D341Med (cell line): ENCODE results near the gene RYR1.
"Not testable (repeated sequence)": the region's sequence is repeated elsewhere in the genome, so short reads cannot be mapped to it uniquely, and the experiment has no call there.

Experiments
- DNase-seq: peaks from one replicate; pipeline ENCODE4 v3.0.0; 2012; ENCODE audit warnings: low spot score

Gene RYR1

GRCh38 chr19:38538793-38539528 is 105.5 kb downstream of the RYR1 start:
- no peak for DNase-seq

GRCh38 chr19:38539751-38540150 is 106.3 kb downstream of the RYR1 start:
- DNase-seq = no peak

GRCh38 chr19:38542040-38542439 is 108.5 kb downstream of the RYR1 start:
- DNase-seq = no peak

- DNase-seq = no peak
Observed at GRCh38 chr19:38543286-38543806, 109.9 kb downstream of the RYR1 start.

GRCh38 chr19:38543807-38544568 is 110.5 kb downstream of the RYR1 start:
- DNase-seq = no peak

- DNase-seq = peak; percentile 60
Observed at GRCh38 chr19:38544569-38545315, 111.3 kb downstream of the RYR1 start.

GRCh38 chr19:38545596-38545995 is 112.1 kb downstream of the RYR1 start:
- DNase-seq = no peak

GRCh38 chr19:38547421-38547820 is 113.9 kb downstream of the RYR1 start:
- no peak for DNase-seq

- DNase-seq = no peak
Observed at GRCh38 chr19:38549061-38549460, 115.6 kb downstream of the RYR1 start.

- DNase-seq = no peak
Observed at GRCh38 chr19:38549942-38550341, 116.5 kb downstream of the RYR1 start.

GRCh38 chr19:38550376-38550775 is 116.9 kb downstream of the RYR1 start:
- DNase-seq = no peak

GRCh38 chr19:38551450-38551813 is 117.9 kb downstream of the RYR1 start:
- no peak for DNase-seq

- not testable (repeated sequence) for DNase-seq
Observed at GRCh38 chr19:38553239-38553638, 119.7 kb downstream of the RYR1 start.

GRCh38 chr19:38554676-38555141 is 121.2 kb downstream of the RYR1 start:
- no peak for DNase-seq

- DNase-seq = no peak
Observed at GRCh38 chr19:38555200-38555599, 121.7 kb downstream of the RYR1 start.

GRCh38 chr19:38556521-38557174 is 123.2 kb downstream of the RYR1 start:
- DNase-seq = no peak

GRCh38 chr19:38557205-38557799 is 123.8 kb downstream of the RYR1 start:
- no peak for DNase-seq

GRCh38 chr19:38558933-38559332 is 125.4 kb downstream of the RYR1 start:
- not testable (repeated sequence) for DNase-seq

- DNase-seq = no peak
Observed at GRCh38 chr19:38559428-38560401, 126.2 kb downstream of the RYR1 start.

GRCh38 chr19:38561053-38561606 is 127.6 kb downstream of the RYR1 start:
- DNase-seq = no peak
